H9 (cell line): Measurements from ENCODE around the gene NEUROD2. TPM values are rescaled to one million over a fixed set of nuclear protein-coding genes. Genes with fewer than 3 reads are reported as not detected.
A peak's percentile ranks its signal among the peaks of the same experiment; 100 is the strongest.

ENCODE experiments used
- DNase-seq: peaks from one replicate; pipeline ENCODE4 v3.0.0-alpha.2; 2017
- H2AFZ ChIP-seq: one replicate; pipeline ENCODE4 v1.6.1; 2013; ENCODE audit warnings: mild to moderate bottlenecking, low read length, control low read depth, moderate library complexity
- H2AK5ac ChIP-seq: 2 replicates; pipeline ENCODE4 v1.6.1; 2013; ENCODE audit warnings: low read length, control low read depth, mixed read lengths; ENCODE audit not compliant: insufficient read length
- H2BK120ac ChIP-seq: one replicate; pipeline ENCODE4 v1.6.1; 2013; ENCODE audit warnings: low read depth, mild to moderate bottlenecking, low read length, control low read depth, inconsistent platforms; ENCODE audit not compliant: poor library complexity, severe bottlenecking
- H2BK12ac ChIP-seq: 2 replicates; pipeline ENCODE4 v1.6.1; 2013; ENCODE audit warnings: low read length, control low read depth, mixed read lengths, low read depth; ENCODE audit not compliant: insufficient read length
- H2BK15ac ChIP-seq: 2 replicates; pipeline ENCODE4 v1.6.1; 2013; ENCODE audit warnings: low read depth, low read length, control low read depth
- H2BK20ac ChIP-seq: one replicate; pipeline ENCODE4 v1.6.1; 2013; ENCODE audit warnings: low read depth, mild to moderate bottlenecking, low read length, control low read depth, inconsistent platforms; ENCODE audit not compliant: poor library complexity, severe bottlenecking
- H2BK5ac ChIP-seq: 2 replicates; pipeline ENCODE4 v1.6.1; 2013; ENCODE audit warnings: low read length, control low read depth, mixed read lengths; ENCODE audit not compliant: insufficient read length
- H3K14ac ChIP-seq: 2 replicates; pipeline ENCODE4 v1.6.1; 2013; ENCODE audit warnings: low read length, control low read depth; ENCODE audit not compliant: insufficient read depth
- H3K18ac ChIP-seq: 2 replicates; pipeline ENCODE4 v1.6.1; 2013; ENCODE audit warnings: low read depth, mild to moderate bottlenecking, mixed read lengths, low read length, control low read depth; ENCODE audit not compliant: insufficient read length
- H3K23ac ChIP-seq: 2 replicates; pipeline ENCODE4 v1.6.1; 2013; ENCODE audit warnings: low read length, control low read depth, mixed read lengths, low read depth; ENCODE audit not compliant: insufficient read length
- H3K23me2 ChIP-seq: 2 replicates; pipeline ENCODE4 v1.6.1; 2013; ENCODE audit warnings: low read depth, mild to moderate bottlenecking, mixed read lengths, low read length, control low read depth; ENCODE audit not compliant: insufficient read length, poor library complexity, severe bottlenecking
- H3K27ac ChIP-seq: 2 replicates; pipeline ENCODE4 v1.5.1; 2013; ENCODE audit warnings: low read length, control low read depth, mixed read lengths, low read depth; ENCODE audit not compliant: insufficient read length
- H3K27me3 ChIP-seq: 2 replicates; pipeline ENCODE4 v1.6.1; 2013; ENCODE audit warnings: low read length, control low read depth, inconsistent platforms; ENCODE audit not compliant: insufficient read depth
- H3K4ac ChIP-seq: 2 replicates; pipeline ENCODE4 v1.6.1; 2013; ENCODE audit warnings: low read depth, mild to moderate bottlenecking, control low read depth, inconsistent platforms, low read length, moderate library complexity
- H3K4me1 ChIP-seq: 2 replicates; pipeline ENCODE4 v1.6.1; 2013; ENCODE audit warnings: low read length, control low read depth, inconsistent platforms; ENCODE audit not compliant: insufficient read depth
- H3K4me2 ChIP-seq: 2 replicates; pipeline ENCODE4 v1.6.1; 2013; ENCODE audit warnings: low read length, control low read depth, mixed read lengths; ENCODE audit not compliant: insufficient read length, insufficient read depth
- H3K56ac ChIP-seq: 2 replicates; pipeline ENCODE4 v1.6.1; 2013; ENCODE audit warnings: low read depth, mild to moderate bottlenecking, mixed read lengths, low read length, control low read depth; ENCODE audit not compliant: insufficient read length
- H3K79me1 ChIP-seq: 2 replicates; pipeline ENCODE4 v1.6.1; 2013; ENCODE audit warnings: low read depth, mild to moderate bottlenecking, moderate library complexity, low read length, control low read depth, inconsistent platforms; ENCODE audit not compliant: insufficient read depth, poor library complexity, severe bottlenecking
- H3K79me2 ChIP-seq: 2 replicates; pipeline ENCODE4 v1.6.1; 2013; ENCODE audit warnings: low read length, control low read depth, inconsistent platforms; ENCODE audit not compliant: insufficient read depth
- H3K9ac ChIP-seq: 2 replicates; pipeline ENCODE4 v1.6.1; 2013; ENCODE audit warnings: low read length, control low read depth, mixed read lengths; ENCODE audit not compliant: insufficient read length; ENCODE audit errors: extremely low read depth
- H3K9me3 ChIP-seq: one replicate; pipeline ENCODE4 v1.6.1; 2013; ENCODE audit warnings: low read depth, low read length, inconsistent platforms; ENCODE audit not compliant: control insufficient read depth
- H3T11ph ChIP-seq: one replicate; pipeline ENCODE4 v1.6.1; 2013; ENCODE audit warnings: mild to moderate bottlenecking, low read length, control low read depth, inconsistent platforms
- H4K20me1 ChIP-seq: one replicate; pipeline ENCODE4 v1.6.1; 2013; ENCODE audit not compliant: control insufficient read depth, insufficient read length, insufficient read depth
- H4K5ac ChIP-seq: 2 replicates; pipeline ENCODE4 v1.6.1; 2013; ENCODE audit warnings: low read depth, mild to moderate bottlenecking, mixed read lengths, low read length, control low read depth; ENCODE audit not compliant: insufficient read length
- H4K8ac ChIP-seq: replicated peaks from 2 replicates; pipeline ENCODE4 v1.6.1; 2013; ENCODE audit warnings: low read length, control low read depth, mixed read lengths, low read depth; ENCODE audit not compliant: insufficient read length
- H4K91ac ChIP-seq: 2 replicates; pipeline ENCODE4 v1.6.1; 2013; ENCODE audit warnings: low read depth, mild to moderate bottlenecking, moderate library complexity, mixed read lengths, low read length, control low read depth; ENCODE audit not compliant: insufficient read length
- H3K27ac Mint-ChIP-seq, 3 experiments: 2 replicates in 2 of 3; 3 replicates in 1 of 3; pipeline ENCODE4 v1.8.0; 2020 to 2021; ENCODE audit warnings: mixed read lengths in 3 of 3, mild to moderate bottlenecking in 1 of 3, moderate library complexity in 1 of 3
- H3K27me3 Mint-ChIP-seq: 2 replicates; pipeline ENCODE4 v1.8.0; 2021; ENCODE audit warnings: low read depth, mild to moderate bottlenecking, moderate library complexity, mixed read lengths
- H3K36me3 Mint-ChIP-seq, 3 experiments: 2 replicates in 2 of 3; 3 replicates in 1 of 3; pipeline ENCODE4 v1.8.0; 2020 to 2021; ENCODE audit warnings: low read depth in 3 of 3, mixed read lengths in 3 of 3; ENCODE audit not compliant: insufficient read depth in 1 of 3
- H3K4me1 Mint-ChIP-seq, 2 experiments: 2 replicates each; pipeline ENCODE4 v1.8.0; 2020; ENCODE audit warnings: mixed read lengths in 2 of 2
- H3K4me3 Mint-ChIP-seq, 2 experiments: 2 replicates in 1 of 2; 3 replicates in 1 of 2; pipeline ENCODE4 v1.8.0; 2020 to 2021; ENCODE audit warnings: mild to moderate bottlenecking in 2 of 2, mixed read lengths in 2 of 2, moderate library complexity in 1 of 2
- H3K9me3 Mint-ChIP-seq, 2 experiments: 2 replicates in 1 of 2; 3 replicates in 1 of 2; pipeline ENCODE4 v1.8.0; 2020; ENCODE audit warnings: mild to moderate bottlenecking in 2 of 2, mixed read lengths in 2 of 2, moderate library complexity in 1 of 2
- WGBS: extraction: QIAGEN DNeasy Blood & Tissue Kit; methylation state at CpG from one replicate; pipeline ENCODE4 v1.1.7; 2013; ENCODE audit warnings: missing lambda C conversion rate, low lambda C conversion rate, mixed read lengths; ENCODE audit not compliant: insufficient read length; ENCODE audit errors: extremely low coverage; 5-methylcytosine and 5-hydroxymethylcytosine counted together
- total RNA-seq: library from RNA; stranded (reverse); gene quantifications from 2 replicates; pipeline ENCODE4 v1.2.1, GENCODE V29; 2021
- TF ChIP-seq, protein P1 (sequence below): fragments of 200-600 bp; sonication (generic); conservative IDR thresholded peaks from 3 replicates; pipeline ENCODE4 v1.8.0; 2021; ENCODE audit warnings: antibody characterized with exemption, mild to moderate bottlenecking

Gene NEUROD2
- total RNA-seq, 1 experiment from 2014 or later = not detected

- no peak overlapping the region for H3K4me2 ChIP-seq
- H4K20me1 ChIP-seq = no peaks in the 10 kb centered on the region
- H3K36me3 Mint-ChIP-seq = peaks cover 0 to 23% (median 4%) of the 10 kb centered on the region in 3 experiments; a peak in 6 of 7 replicates
- no CpG with 5 or more reads among the region's 14 CpGs for WGBS
- H2BK20ac ChIP-seq = no peak overlapping the region
- H2BK12ac ChIP-seq = no peak overlapping the region
- H3K9me3 ChIP-seq = no peaks in the 10 kb centered on the region
- no peak overlapping the region for H2BK120ac ChIP-seq
- H3K4ac ChIP-seq = no peak overlapping the region
- no peaks in the 10 kb centered on the region for H3K9me3 Mint-ChIP-seq
- TF ChIP-seq, protein P1, sequence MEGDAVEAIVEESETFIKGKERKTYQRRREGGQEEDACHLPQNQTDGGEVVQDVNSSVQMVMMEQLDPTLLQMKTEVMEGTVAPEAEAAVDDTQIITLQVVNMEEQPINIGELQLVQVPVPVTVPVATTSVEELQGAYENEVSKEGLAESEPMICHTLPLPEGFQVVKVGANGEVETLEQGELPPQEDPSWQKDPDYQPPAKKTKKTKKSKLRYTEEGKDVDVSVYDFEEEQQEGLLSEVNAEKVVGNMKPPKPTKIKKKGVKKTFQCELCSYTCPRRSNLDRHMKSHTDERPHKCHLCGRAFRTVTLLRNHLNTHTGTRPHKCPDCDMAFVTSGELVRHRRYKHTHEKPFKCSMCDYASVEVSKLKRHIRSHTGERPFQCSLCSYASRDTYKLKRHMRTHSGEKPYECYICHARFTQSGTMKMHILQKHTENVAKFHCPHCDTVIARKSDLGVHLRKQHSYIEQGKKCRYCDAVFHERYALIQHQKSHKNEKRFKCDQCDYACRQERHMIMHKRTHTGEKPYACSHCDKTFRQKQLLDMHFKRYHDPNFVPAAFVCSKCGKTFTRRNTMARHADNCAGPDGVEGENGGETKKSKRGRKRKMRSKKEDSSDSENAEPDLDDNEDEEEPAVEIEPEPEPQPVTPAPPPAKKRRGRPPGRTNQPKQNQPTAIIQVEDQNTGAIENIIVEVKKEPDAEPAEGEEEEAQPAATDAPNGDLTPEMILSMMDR = peak; percentile 96
- H3K4me1 ChIP-seq = peaks cover 9% of the 10 kb centered on the region; the same call in 1 of the 2 replicates
- no peak overlapping the region; a peak in 1 of 5 replicates for H3K4me3 Mint-ChIP-seq
- no peak overlapping the region for H4K8ac ChIP-seq
- H3K27me3 Mint-ChIP-seq = no peaks in the 10 kb centered on the region
- no peak overlapping the region for H3K56ac ChIP-seq
- H3K79me1 ChIP-seq = no peaks in the 10 kb centered on the region
- H3K27me3 ChIP-seq = no peaks in the 10 kb centered on the region
- H3K23me2 ChIP-seq = no peaks in the 10 kb centered on the region
- H3K79me2 ChIP-seq = no peaks in the 10 kb centered on the region
- no peak overlapping the region for H4K5ac ChIP-seq
- H2AK5ac ChIP-seq = no peak overlapping the region
- no peak overlapping the region for H3K23ac ChIP-seq
- peak overlapping the region; percentile 6 to 79 (median 10); a peak in 4 of 7 replicates for H3K27ac Mint-ChIP-seq
- H3K9ac ChIP-seq = no peak overlapping the region
- no peak overlapping the region for H2BK5ac ChIP-seq
- H2AFZ ChIP-seq = no peak overlapping the region
- peak; percentile 90 for DNase-seq
- no peak overlapping the region for H3K18ac ChIP-seq
- no peak overlapping the region for H4K91ac ChIP-seq
- peaks cover 29 to 66% of the 10 kb centered on the region in 2 experiments for H3K4me1 Mint-ChIP-seq
- H2BK15ac ChIP-seq = no peak overlapping the region
- no peak overlapping the region for H3K27ac ChIP-seq
- no peak overlapping the region for H3T11ph ChIP-seq
- no peak overlapping the region for H3K14ac ChIP-seq
Measured at GRCh38 chr17:39653662-39654331, 46.1 kb upstream of the NEUROD2 start.
